ENCODE data around the gene SPINK1. TPM values are rescaled to one million over a fixed set of nuclear protein-coding genes. Genes with fewer than 3 reads are reported as not detected.

SPINK1 gene
- total and polyA plus RNA-seq, 12 donors: 1.2 to 14.7 (median 2.5) TPM; not detected in 3

DNA sequence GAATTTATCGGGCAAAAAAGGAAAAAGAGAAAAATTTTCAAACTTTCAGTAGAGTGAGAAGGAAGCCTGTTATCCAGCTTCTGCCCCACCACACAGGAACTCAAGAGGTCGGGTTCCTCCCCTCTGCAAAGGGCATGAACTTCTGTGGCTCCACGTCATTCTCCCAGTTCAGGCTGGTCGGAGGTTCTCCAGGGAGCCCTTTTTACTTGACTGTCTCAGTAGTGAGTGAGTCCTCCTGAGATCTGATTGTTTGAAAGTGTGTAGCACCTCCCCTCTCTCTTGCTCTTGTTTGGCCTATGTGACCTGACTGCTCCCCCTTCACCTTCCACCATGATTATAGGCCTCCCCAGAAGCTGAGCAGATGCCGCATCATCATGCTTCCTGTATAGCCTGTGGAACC is 9.7 kb downstream of the SPINK1 start:
- H3K27me3 ChIP-seq: peaks cover 0 to 13% (median 0%) of the 10 kb centered on the region in 7 donors
- no peaks in the 10 kb centered on the region for H3K4me1 ChIP-seq
- no peak overlapping the region for H3K27ac ChIP-seq
- no peak overlapping the region for H3K4me3 ChIP-seq
- H3K36me3 ChIP-seq: no peaks in the 10 kb centered on the region
- ATAC-seq (no peak), DNase-seq (no peak)
- no peaks in the 10 kb centered on the region for H3K9me3 ChIP-seq
- no peak for TF ChIP-seq CTCF (IDR thresholded peaks at IDR 0.05)
- WGBS, 2 donors: 85 to 89% methylated on average over 5 of the region's 5 CpGs
- intact Hi-C loops (cut with DNase I): loop anchor here (1.0 to 5.0 kb wide), 5 partner anchors 192 to 195 kb away; no protein-coding TSS in a partner anchor

- Histone ChIP-seq H3K4me3 (no peak overlapping the region), H3K4me1 (no peaks in the 10 kb centered on the region), H3K27me3 (peaks cover 0 to 13% (median 0%) of the 10 kb centered on the region in 7 donors), H3K36me3 (no peaks in the 10 kb centered on the region), H3K27ac (no peak overlapping the region), H3K9me3 (peaks cover 0 to 5% (median 0%) of the 10 kb centered on the region in 11 donors)
- TF ChIP-seq CTCF (IDR thresholded peaks at IDR 0.05): no peak
- DNase-seq: no peak
- no peak for ATAC-seq
- WGBS, 2 donors: 35 to 69% methylated on average over 1 of the region's 1 CpG
- intact Hi-C loops (cut with DNase I): no loop called here
Observed at GRCh38 chr5:147819261-147819770, 12.2 kb downstream of the SPINK1 start.

DNA sequence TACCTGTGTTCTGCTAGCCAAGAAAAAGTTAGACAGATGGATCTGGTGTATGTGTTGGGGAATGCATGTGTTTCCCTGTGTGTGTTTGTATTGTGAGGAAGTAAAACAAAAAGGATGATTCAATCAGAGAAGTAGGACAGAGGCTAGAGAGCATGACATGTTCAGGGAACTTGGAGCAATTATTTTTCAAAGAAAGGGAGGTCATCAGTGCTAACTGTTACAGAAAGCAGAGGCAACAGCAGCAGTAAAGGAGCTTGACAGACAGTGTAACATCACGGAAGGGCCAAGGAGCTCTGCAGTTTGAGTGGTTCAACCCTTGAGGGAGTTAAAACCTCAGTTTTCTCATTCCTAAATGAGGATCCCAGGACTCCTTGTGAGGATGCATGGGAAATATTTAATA is 13.2 kb downstream of the SPINK1 start:
- Histone ChIP-seq H3K4me1 (no peaks in the 10 kb centered on the region), H3K27me3 (peaks cover 0 to 13% (median 0%) of the 10 kb centered on the region in 7 donors), H3K36me3 (no peaks in the 10 kb centered on the region), H3K27ac (no peak overlapping the region), H3K4me3 (no peak overlapping the region), H3K9me3 (peaks cover 0 to 5% (median 0%) of the 10 kb centered on the region in 11 donors)
- DNase-seq (no peak), ATAC-seq (no peak)
- intact Hi-C loops (cut with DNase I): no loop called here
- WGBS, 2 donors: 60 to 76% methylated on average over 1 of the region's 1 CpG
- no peak for TF ChIP-seq CTCF (IDR thresholded peaks at IDR 0.05)

- TF ChIP-seq CTCF (IDR thresholded peaks at IDR 0.05): no peak
- WGBS, 2 donors: 68 to 77% methylated on average over 1 of the region's 1 CpG
- Histone ChIP-seq H3K36me3 (no peaks in the 10 kb centered on the region), H3K4me1 (no peaks in the 10 kb centered on the region), H3K9me3 (peaks cover 0 to 5% (median 0%) of the 10 kb centered on the region in 11 donors), H3K27ac (no peak overlapping the region), H3K4me3 (no peak overlapping the region), H3K27me3 (no peaks in the 10 kb centered on the region)
- DNase-seq (no peak), ATAC-seq (no peak)
- intact Hi-C loops (cut with DNase I): loop anchor here in 1 of 10 donors (5.0 kb wide), 1 partner anchor 181 kb away; no protein-coding TSS in a partner anchor
Observed at GRCh38 chr5:147813696-147814095, 17.8 kb downstream of the SPINK1 start.

Data from heart right ventricle (tissue), 16 donors.